GM18870 (cell line): ENCODE measurements around the gene SEPTIN3.

Experiments
- ATAC-seq: cut with Tn5 transposase; IDR thresholded peaks from one replicate; pipeline ENCODE4 v1.9.1; 2021; ENCODE audit warnings: moderate library complexity; ENCODE audit not compliant: unreplicated experiment

The SEPTIN3 gene

GRCh38 chr22:41975299-41976069 is 6.2 kb downstream of the SEPTIN3 start:
- no peak for ATAC-seq

GRCh38 chr22:41976070-41976901 is 7.0 kb downstream of the SEPTIN3 start:
- no peak for ATAC-seq

GRCh38 chr22:41976961-41977566 is 7.8 kb downstream of the SEPTIN3 start:
- no peak for ATAC-seq

GRCh38 chr22:41978732-41979131 is 9.5 kb downstream of the SEPTIN3 start:
- no peak for ATAC-seq

GRCh38 chr22:41979423-41980250 is 10.4 kb downstream of the SEPTIN3 start:
- ATAC-seq: no peak

- no peak for ATAC-seq
Observed at GRCh38 chr22:41982865-41983264, 13.6 kb downstream of the SEPTIN3 start.

- no peak for ATAC-seq
Observed at GRCh38 chr22:41983513-41984405, 14.5 kb downstream of the SEPTIN3 start.

GRCh38 chr22:41987276-41987675 is 18.0 kb downstream of the SEPTIN3 start:
- ATAC-seq: no peak

- no peak for ATAC-seq
Observed at GRCh38 chr22:41989246-41989645, 20.0 kb downstream of the SEPTIN3 start.

GRCh38 chr22:41991111-41991510 is 21.9 kb downstream of the SEPTIN3 start:
- ATAC-seq: no peak

GRCh38 chr22:41992496-41992895 is 23.3 kb downstream of the SEPTIN3 start:
- no peak for ATAC-seq

GRCh38 chr22:41995211-41995610 is 26.0 kb downstream of the SEPTIN3 start:
- ATAC-seq: no peak

GRCh38 chr22:41996826-41997225 is 27.6 kb downstream of the SEPTIN3 start:
- ATAC-seq: no peak

- peak; percentile 74 for ATAC-seq
Observed at GRCh38 chr22:41998361-41999261, 29.4 kb downstream of the SEPTIN3 start, which contains the start of gene WBP2NL. Gene WBP2NL (plus strand): TSS chr22:41998788. CDS start chr22:41998819, 31 bp downstream.

- no peak for ATAC-seq
Observed at GRCh38 chr22:42000466-42000865, 31.2 kb downstream of the SEPTIN3 start.

- no peak for ATAC-seq
Observed at GRCh38 chr22:42001121-42001520, 31.9 kb downstream of the SEPTIN3 start.

GRCh38 chr22:42001706-42002105 is 32.5 kb downstream of the SEPTIN3 start:
- ATAC-seq: no peak

- ATAC-seq: no peak
Observed at GRCh38 chr22:42007922-42008321, 38.7 kb downstream of the SEPTIN3 start.

GRCh38 chr22:42010778-42011177 is 41.5 kb downstream of the SEPTIN3 start:
- no peak for ATAC-seq
